PFSK-1 (cell line): ENCODE measurements around the gene CD101.

ENCODE experiments used
- POLR2AphosphoS5 ChIP-seq: IDR thresholded peaks from 2 replicates; pipeline ENCODE4 v1.6.1; 2012; ENCODE audit warnings: low read depth, mild to moderate bottlenecking, control low read depth, low read length, moderate library complexity
- SIN3A ChIP-seq: IDR thresholded peaks from 2 replicates; pipeline ENCODE4 v1.6.1; 2012; ENCODE audit warnings: mild to moderate bottlenecking, low read length, moderate library complexity, borderline replicate concordance; ENCODE audit not compliant: insufficient read depth
- TF ChIP-seq, protein P1 (sequence below), 2 experiments: IDR thresholded peaks; 2 replicates each; pipeline versions ENCODE4 v1.6.1 to v1.8.0; 2011 to 2012; ENCODE audit warnings: low read depth in 2 of 2, low read length in 2 of 2, control low read depth in 1 of 2, inconsistent platforms in 1 of 2, mild to moderate bottlenecking in 1 of 2, moderate library complexity in 1 of 2; ENCODE audit not compliant: insufficient read depth in 1 of 2

DNA sequence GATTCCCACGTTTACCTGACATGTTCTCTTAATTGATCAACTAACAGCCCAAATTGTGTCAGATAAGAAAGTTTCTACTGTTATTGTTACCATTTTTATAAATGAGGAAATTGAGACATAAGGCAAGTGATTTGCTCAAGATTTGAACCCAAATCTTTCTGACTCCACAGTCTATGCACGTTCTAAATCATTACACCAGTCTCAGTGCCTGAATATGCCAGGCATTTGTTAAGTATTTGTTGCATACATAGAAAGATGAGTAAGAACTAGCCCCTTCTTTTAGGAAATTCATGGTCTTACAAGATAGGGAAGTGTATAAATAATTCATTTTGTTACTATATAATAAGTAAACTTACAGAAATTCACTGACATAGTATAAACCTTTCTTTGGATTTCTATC, 7.1 kb upstream of the CD101 start:
- TF ChIP-seq SIN3A (no peak), POLR2AphosphoS5 (no peak)
- TF ChIP-seq, protein P1, sequence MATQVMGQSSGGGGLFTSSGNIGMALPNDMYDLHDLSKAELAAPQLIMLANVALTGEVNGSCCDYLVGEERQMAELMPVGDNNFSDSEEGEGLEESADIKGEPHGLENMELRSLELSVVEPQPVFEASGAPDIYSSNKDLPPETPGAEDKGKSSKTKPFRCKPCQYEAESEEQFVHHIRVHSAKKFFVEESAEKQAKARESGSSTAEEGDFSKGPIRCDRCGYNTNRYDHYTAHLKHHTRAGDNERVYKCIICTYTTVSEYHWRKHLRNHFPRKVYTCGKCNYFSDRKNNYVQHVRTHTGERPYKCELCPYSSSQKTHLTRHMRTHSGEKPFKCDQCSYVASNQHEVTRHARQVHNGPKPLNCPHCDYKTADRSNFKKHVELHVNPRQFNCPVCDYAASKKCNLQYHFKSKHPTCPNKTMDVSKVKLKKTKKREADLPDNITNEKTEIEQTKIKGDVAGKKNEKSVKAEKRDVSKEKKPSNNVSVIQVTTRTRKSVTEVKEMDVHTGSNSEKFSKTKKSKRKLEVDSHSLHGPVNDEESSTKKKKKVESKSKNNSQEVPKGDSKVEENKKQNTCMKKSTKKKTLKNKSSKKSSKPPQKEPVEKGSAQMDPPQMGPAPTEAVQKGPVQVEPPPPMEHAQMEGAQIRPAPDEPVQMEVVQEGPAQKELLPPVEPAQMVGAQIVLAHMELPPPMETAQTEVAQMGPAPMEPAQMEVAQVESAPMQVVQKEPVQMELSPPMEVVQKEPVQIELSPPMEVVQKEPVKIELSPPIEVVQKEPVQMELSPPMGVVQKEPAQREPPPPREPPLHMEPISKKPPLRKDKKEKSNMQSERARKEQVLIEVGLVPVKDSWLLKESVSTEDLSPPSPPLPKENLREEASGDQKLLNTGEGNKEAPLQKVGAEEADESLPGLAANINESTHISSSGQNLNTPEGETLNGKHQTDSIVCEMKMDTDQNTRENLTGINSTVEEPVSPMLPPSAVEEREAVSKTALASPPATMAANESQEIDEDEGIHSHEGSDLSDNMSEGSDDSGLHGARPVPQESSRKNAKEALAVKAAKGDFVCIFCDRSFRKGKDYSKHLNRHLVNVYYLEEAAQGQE (IDR thresholded peaks at IDR 0.05; ENCODE audit: insufficient read depth in 1 of 2, low read depth in 2 of 2, low read length in 2 of 2), result no peak
